KMS-11 (cell line): ENCODE measurements around the gene ABCC10.
"Not testable (repeated sequence)": the region's sequence is repeated elsewhere in the genome, so short reads cannot be mapped to it uniquely, and the experiment has no call there.

Experiments used
- H2AFZ ChIP-seq: fragments of 200-600 bp; sonication (generic); 2 replicates; pipeline ENCODE4 v1.6.1; 2016; ENCODE audit warnings: antibody characterized with exemption, mixed run types, low read depth
- H3K27ac ChIP-seq: fragments of 200-600 bp; sonication (generic); 2 replicates; pipeline ENCODE4 v1.6.1; 2016; ENCODE audit warnings: mild to moderate bottlenecking, mixed run types
- H3K27me3 ChIP-seq: fragments of 200-600 bp; sonication (generic); 2 replicates; pipeline ENCODE4 v1.6.1; 2017; ENCODE audit warnings: mild to moderate bottlenecking, low read depth, mixed run types, moderate library complexity; ENCODE audit not compliant: insufficient read depth
- H3K36me3 ChIP-seq: fragments of 200-600 bp; sonication (generic); 2 replicates; pipeline ENCODE4 v1.6.1; 2017; ENCODE audit warnings: mild to moderate bottlenecking, mixed run types; ENCODE audit not compliant: insufficient read depth
- H3K4me1 ChIP-seq: fragments of 200-600 bp; sonication (generic); 2 replicates; pipeline ENCODE4 v1.6.1; 2016; ENCODE audit warnings: mild to moderate bottlenecking, low read depth, mixed run types; ENCODE audit not compliant: poor library complexity, severe bottlenecking
- H3K4me2 ChIP-seq: fragments of 200-600 bp; sonication (generic); 2 replicates; pipeline ENCODE4 v1.7.0; 2016; ENCODE audit warnings: mild to moderate bottlenecking, mixed run types
- H3K4me3 ChIP-seq: fragments of 200-600 bp; sonication (generic); IDR thresholded peaks from 2 replicates; pipeline ENCODE4 v1.6.1; 2017; ENCODE audit warnings: low read depth, low read length, mixed read lengths; ENCODE audit not compliant: insufficient read depth
- H3K79me2 ChIP-seq: fragments of 200-600 bp; sonication (generic); 2 replicates; pipeline ENCODE4 v1.6.1; 2016; ENCODE audit warnings: low read depth, mixed run types; ENCODE audit not compliant: insufficient read depth
- H3K9ac ChIP-seq: fragments of 200-600 bp; sonication (generic); 2 replicates; pipeline ENCODE4 v1.6.1; 2016; ENCODE audit warnings: mild to moderate bottlenecking, mixed run types
- H4K20me1 ChIP-seq: fragments of 200-600 bp; sonication (generic); 2 replicates; pipeline ENCODE4 v1.6.1; 2016; ENCODE audit warnings: mild to moderate bottlenecking, mixed run types; ENCODE audit not compliant: insufficient read depth
- TF ChIP-seq, protein P1 (sequence below): fragments of 200-600 bp; sonication (generic); conservative IDR thresholded peaks from 2 replicates; pipeline ENCODE4 v1.6.1; 2017; ENCODE audit warnings: low read depth, mild to moderate bottlenecking, antibody characterized with exemption, low read length, moderate library complexity, mixed read lengths

ABCC10 gene

DNA sequence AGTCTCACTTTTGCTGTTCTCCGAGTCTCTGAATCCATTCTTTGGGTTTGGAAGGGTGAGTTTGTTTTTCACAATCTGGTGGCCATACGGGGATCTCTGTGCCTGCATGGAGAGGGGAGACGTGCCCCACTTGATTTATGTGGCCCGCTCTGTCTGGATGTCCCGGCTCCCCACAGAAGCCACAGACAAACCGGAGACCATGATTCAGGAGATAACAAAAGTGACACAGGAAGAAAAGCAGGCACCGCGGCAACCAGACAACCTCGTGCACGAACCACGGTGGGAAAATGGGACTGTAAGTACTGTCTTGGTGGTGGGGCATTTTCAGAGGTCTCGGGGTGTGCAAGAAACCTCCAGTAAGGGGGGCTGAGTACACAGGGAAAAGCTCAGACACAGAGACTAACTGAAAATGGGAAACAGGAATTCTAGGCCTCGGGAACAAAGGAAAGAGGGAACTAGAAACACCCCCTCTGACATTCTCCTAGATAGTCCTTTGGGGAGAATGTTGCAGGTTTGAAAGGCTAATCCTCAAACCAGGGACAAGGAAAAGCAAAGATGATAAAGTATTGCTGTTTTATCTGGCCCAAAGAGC lies 35.8 kb upstream of the ABCC10 start:
- TF ChIP-seq, protein P1, sequence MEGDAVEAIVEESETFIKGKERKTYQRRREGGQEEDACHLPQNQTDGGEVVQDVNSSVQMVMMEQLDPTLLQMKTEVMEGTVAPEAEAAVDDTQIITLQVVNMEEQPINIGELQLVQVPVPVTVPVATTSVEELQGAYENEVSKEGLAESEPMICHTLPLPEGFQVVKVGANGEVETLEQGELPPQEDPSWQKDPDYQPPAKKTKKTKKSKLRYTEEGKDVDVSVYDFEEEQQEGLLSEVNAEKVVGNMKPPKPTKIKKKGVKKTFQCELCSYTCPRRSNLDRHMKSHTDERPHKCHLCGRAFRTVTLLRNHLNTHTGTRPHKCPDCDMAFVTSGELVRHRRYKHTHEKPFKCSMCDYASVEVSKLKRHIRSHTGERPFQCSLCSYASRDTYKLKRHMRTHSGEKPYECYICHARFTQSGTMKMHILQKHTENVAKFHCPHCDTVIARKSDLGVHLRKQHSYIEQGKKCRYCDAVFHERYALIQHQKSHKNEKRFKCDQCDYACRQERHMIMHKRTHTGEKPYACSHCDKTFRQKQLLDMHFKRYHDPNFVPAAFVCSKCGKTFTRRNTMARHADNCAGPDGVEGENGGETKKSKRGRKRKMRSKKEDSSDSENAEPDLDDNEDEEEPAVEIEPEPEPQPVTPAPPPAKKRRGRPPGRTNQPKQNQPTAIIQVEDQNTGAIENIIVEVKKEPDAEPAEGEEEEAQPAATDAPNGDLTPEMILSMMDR = no peak
- no peaks in the 10 kb centered on the region for H3K4me1 ChIP-seq
- H3K27me3 ChIP-seq = no peaks in the 10 kb centered on the region
- no peak overlapping the region for H3K27ac ChIP-seq
- no peaks in the 10 kb centered on the region for H3K79me2 ChIP-seq
- no peaks in the 10 kb centered on the region for H3K36me3 ChIP-seq
- H2AFZ ChIP-seq = no peak overlapping the region
- no peaks in the 10 kb centered on the region for H4K20me1 ChIP-seq
- no peak overlapping the region for H3K4me3 ChIP-seq
- H3K9ac ChIP-seq = no peak overlapping the region
- H3K4me2 ChIP-seq = no peak overlapping the region

- not testable (repeated sequence) for H3K9ac ChIP-seq, H3K27me3 ChIP-seq, H3K27ac ChIP-seq, H3K79me2 ChIP-seq, H2AFZ ChIP-seq, H3K4me3 ChIP-seq, H3K4me1 ChIP-seq, H4K20me1 ChIP-seq, H3K36me3 ChIP-seq, H3K4me2 ChIP-seq
Measured at GRCh38 chr6:43393133-43393532, 34.2 kb upstream of the ABCC10 start.

GRCh38 chr6:43393602-43394001 lies 33.7 kb upstream of the ABCC10 start:
- H4K20me1 ChIP-seq = no peaks in the 10 kb centered on the region
- no peak overlapping the region for H3K4me2 ChIP-seq
- no peak overlapping the region for H3K27ac ChIP-seq
- TF ChIP-seq, protein P1 = no peak
- no peaks in the 10 kb centered on the region for H3K4me1 ChIP-seq
- no peaks in the 10 kb centered on the region for H3K27me3 ChIP-seq
- no peak overlapping the region for H3K4me3 ChIP-seq
- H3K36me3 ChIP-seq = no peaks in the 10 kb centered on the region
- no peaks in the 10 kb centered on the region for H3K79me2 ChIP-seq
- H2AFZ ChIP-seq = no peak overlapping the region
- H3K9ac ChIP-seq = no peak overlapping the region

GRCh38 chr6:43394982-43395381 lies 32.4 kb upstream of the ABCC10 start:
- no peak overlapping the region for H3K9ac ChIP-seq
- H3K4me1 ChIP-seq = no peaks in the 10 kb centered on the region
- no peaks in the 10 kb centered on the region for H3K36me3 ChIP-seq
- no peak overlapping the region for H3K4me3 ChIP-seq
- no peaks in the 10 kb centered on the region for H3K79me2 ChIP-seq
- H3K4me2 ChIP-seq = no peak overlapping the region
- H2AFZ ChIP-seq = no peak overlapping the region
- no peaks in the 10 kb centered on the region for H4K20me1 ChIP-seq
- no peaks in the 10 kb centered on the region for H3K27me3 ChIP-seq
- TF ChIP-seq, protein P1 = no peak
- H3K27ac ChIP-seq = no peak overlapping the region

- Histone ChIP-seq H3K27ac (no peak overlapping the region), H3K36me3 (no peaks in the 10 kb centered on the region), H2AFZ (no peak overlapping the region), H3K4me1 (no peaks in the 10 kb centered on the region), H3K9ac (no peak overlapping the region), H4K20me1 (no peaks in the 10 kb centered on the region), H3K4me3 (no peak overlapping the region), H3K79me2 (no peaks in the 10 kb centered on the region), H3K27me3 (no peaks in the 10 kb centered on the region), H3K4me2 (no peak overlapping the region)
- TF ChIP-seq, protein P1 = no peak
Measured at GRCh38 chr6:43395776-43396175, 31.6 kb upstream of the ABCC10 start.
